ENCODE results near the gene RASGRP3. TPM values are rescaled to one million over a fixed set of nuclear protein-coding genes. Genes with fewer than 3 reads are reported as not detected.

Gene RASGRP3
- polyA plus RNA-seq, 1 of the 3 experiments (the other 2 are of a cell fraction) = 72.5 TPM

GRCh38 chr2:33451214-33451613 lies 25.2 kb upstream of the RASGRP3 start:
- Histone ChIP-seq H3F3A (replicated peaks; ENCODE audit: insufficient read depth) (peaks cover 12% of the 10 kb centered on the region), H3K79me2 (ENCODE audit: insufficient read depth) (no peaks in the 10 kb centered on the region), H3K4me1 (ENCODE audit: control insufficient read depth in 1 of 2, insufficient read depth in 2 of 2, low read depth in 1 of 2, low read length in 1 of 2) (no peaks in the 10 kb centered on the region), H4K20me1 (ENCODE audit: insufficient read depth) (no peaks in the 10 kb centered on the region), H3K9me2 (no peaks in the 10 kb centered on the region), H3K27ac (ENCODE audit: low read depth in 2 of 2, low read length in 1 of 2) (no peak overlapping the region), H3K36me3 (replicated peaks in 1 of 2; ENCODE audit: control insufficient read depth in 1 of 2, insufficient read depth in 2 of 2, low read length in 1 of 2) (peaks cover 0 to 17% of the 10 kb centered on the region in 2 experiments), H3K4me2 (no peak overlapping the region), H3K4me3 (ENCODE audit: low read depth in 2 of 2, low read length in 1 of 2) (no peak overlapping the region), H3K9me3 (no peaks in the 10 kb centered on the region), H3K9ac (no peak overlapping the region), H2AFZ (ENCODE audit: low read depth) (no peak overlapping the region), H3K27me3 (ENCODE audit: insufficient read depth) (no peaks in the 10 kb centered on the region)
- ChIA-PET POLR2A (no interaction called here), CTCF (interaction anchor here (1.2 kb wide), 1 partner anchor 10 kb away, joined by 3 read pairs; no protein-coding TSS in a partner anchor)
- 0% methylated on average over 1 of the region's 1 CpG for WGBS (ENCODE audit: low lambda C conversion rate)
- no peak for DNase-seq
- no peak for TF ChIP-seq POLR2AphosphoS5 (IDR thresholded peaks at IDR 0.05; ENCODE audit: low read depth, low read length)
- TF ChIP-seq JUND (IDR thresholded peaks at IDR 0.05) = no peak
- TF ChIP-seq NRF1 (IDR thresholded peaks at IDR 0.05; ENCODE audit: low read depth, low read length) = no peak
- no peak for TF ChIP-seq MEF2A (IDR thresholded peaks at IDR 0.05; ENCODE audit: borderline replicate concordance, low read depth)
- TF ChIP-seq RFX5 (IDR thresholded peaks at IDR 0.05; ENCODE audit: low read length) = no peak

GRCh38 chr2:33451825-33452224 lies 24.6 kb upstream of the RASGRP3 start:
- CTCF ChIA-PET = interaction anchor here (1.2 kb wide), 1 partner anchor 10 kb away, joined by 3 read pairs; no protein-coding TSS in a partner anchor
- WGBS (ENCODE audit: low lambda C conversion rate) = 16% methylated on average over 1 of the region's 1 CpG
- POLR2A ChIA-PET = no interaction called here

More at GRCh38 chr2:33451825-33452224, 24.6 kb upstream of the RASGRP3 start:
- no peak overlapping the region for H3K9ac ChIP-seq
- H3K79me2 ChIP-seq (ENCODE audit: insufficient read depth) = no peaks in the 10 kb centered on the region
- no peaks in the 10 kb centered on the region for H3K9me3 ChIP-seq
- no peak overlapping the region for H2AFZ ChIP-seq (ENCODE audit: low read depth)
- no peaks in the 10 kb centered on the region for H4K20me1 ChIP-seq (ENCODE audit: insufficient read depth)
- no peak overlapping the region for H3K4me2 ChIP-seq
- TF ChIP-seq SIN3A (IDR thresholded peaks at IDR 0.05; ENCODE audit: borderline replicate concordance, low read depth, low read length) = no peak
- no peak for TF ChIP-seq USF2 (IDR thresholded peaks at IDR 0.05; ENCODE audit: borderline replicate concordance, low read depth, low read length)
- no peak for TF ChIP-seq RAD21 (IDR thresholded peaks at IDR 0.05; ENCODE audit: low read length)
- TF ChIP-seq CTCF (IDR thresholded peaks at IDR 0.05) = no peak
- TF ChIP-seq MEF2A (IDR thresholded peaks at IDR 0.05; ENCODE audit: borderline replicate concordance, low read depth) = no peak
- no peak for TF ChIP-seq IRF3 (IDR thresholded peaks at IDR 0.05; ENCODE audit: low read depth, low read length)
- no peak for TF ChIP-seq FOXJ3 (CRISPR knock-in tag; IDR thresholded peaks at IDR 0.05)
- no peak for TF ChIP-seq NFIC (IDR thresholded peaks at IDR 0.05; ENCODE audit: borderline replicate concordance)
- TF ChIP-seq RXRA (IDR thresholded peaks at IDR 0.05; ENCODE audit: borderline replicate concordance, low read depth) = no peak
- TF ChIP-seq EZH2phosphoT487 (IDR thresholded peaks at IDR 0.05; ENCODE audit: borderline replicate concordance, low read depth) = no peak
- no peak for TF ChIP-seq NRF1 (IDR thresholded peaks at IDR 0.05; ENCODE audit: low read depth, low read length)
- TF ChIP-seq RCOR1 (IDR thresholded peaks at IDR 0.05; ENCODE audit: low read length) = no peak
- TF ChIP-seq GATA2 (CRISPR knock-in tag; IDR thresholded peaks at IDR 0.05) = no peak
- TF ChIP-seq TEAD4 (IDR thresholded peaks at IDR 0.05; ENCODE audit: borderline replicate concordance, insufficient read depth) = no peak
- TF ChIP-seq MXI1 (IDR thresholded peaks at IDR 0.05; ENCODE audit: low read depth, low read length) = no peak
- TF ChIP-seq POLR2AphosphoS5 (IDR thresholded peaks at IDR 0.05; ENCODE audit: low read depth, low read length) = no peak
- TF ChIP-seq CHD2 (IDR thresholded peaks at IDR 0.05; ENCODE audit: low read length, partially characterized antibody) = no peak
- no peak for TF ChIP-seq TCF12 (IDR thresholded peaks at IDR 0.05)
- TF ChIP-seq ZBTB33 (IDR thresholded peaks at IDR 0.05; ENCODE audit: borderline replicate concordance, low read depth) = no peak
- H3F3A ChIP-seq (replicated peaks; ENCODE audit: insufficient read depth) = peaks cover 12% of the 10 kb centered on the region
- no peaks in the 10 kb centered on the region for H3K4me1 ChIP-seq (ENCODE audit: control insufficient read depth in 1 of 2, insufficient read depth in 2 of 2, low read depth in 1 of 2, low read length in 1 of 2)
- H3K36me3 ChIP-seq (replicated peaks in 1 of 2; ENCODE audit: control insufficient read depth in 1 of 2, insufficient read depth in 2 of 2, low read length in 1 of 2) = peaks cover 0 to 17% of the 10 kb centered on the region in 2 experiments
- H3K27ac ChIP-seq (ENCODE audit: low read depth in 2 of 2, low read length in 1 of 2) = no peak overlapping the region
- no peaks in the 10 kb centered on the region for H3K9me2 ChIP-seq
- no peaks in the 10 kb centered on the region for H3K27me3 ChIP-seq (ENCODE audit: insufficient read depth)
- no peak overlapping the region for H3K4me3 ChIP-seq (ENCODE audit: low read depth in 2 of 2, low read length in 1 of 2)
- no peak for DNase-seq

Data from SK-N-SH (cell line).